GM19324 (cell line): ENCODE measurements around the gene CREB3L2.
"Not testable (repeated sequence)": the region's sequence is repeated elsewhere in the genome, so short reads cannot be mapped to it uniquely, and the experiment has no call there.

Source experiments
- ATAC-seq: cut with Tn5 transposase; IDR thresholded peaks from one replicate; pipeline ENCODE4 v1.9.1; 2021; ENCODE audit warnings: mild to moderate bottlenecking, moderate library complexity; ENCODE audit not compliant: unreplicated experiment, low FRiP score

The CREB3L2 gene

GRCh38 chr7:137935884-137936508 is 65.9 kb downstream of the CREB3L2 start:
- ATAC-seq = no peak

GRCh38 chr7:137934941-137935883 is 66.7 kb downstream of the CREB3L2 start:
- peak; percentile 72 for ATAC-seq

- no peak for ATAC-seq
These were observed 67.6 kb downstream of the CREB3L2 start for GRCh38 chr7:137934176-137934826.

GRCh38 chr7:137933270-137934017 is 68.4 kb downstream of the CREB3L2 start:
- ATAC-seq = no peak

- ATAC-seq = no peak
These were observed 69.0 kb downstream of the CREB3L2 start for GRCh38 chr7:137932881-137933269.

- no peak for ATAC-seq
These were observed 70.1 kb downstream of the CREB3L2 start for GRCh38 chr7:137931823-137932222.

GRCh38 chr7:137930581-137930980 is 71.3 kb downstream of the CREB3L2 start:
- ATAC-seq = no peak

GRCh38 chr7:137928626-137929025 is 73.3 kb downstream of the CREB3L2 start:
- ATAC-seq = no peak

GRCh38 chr7:137927386-137927785 is 74.5 kb downstream of the CREB3L2 start:
- no peak for ATAC-seq

GRCh38 chr7:137926206-137926605 is 75.7 kb downstream of the CREB3L2 start:
- not testable (repeated sequence) for ATAC-seq

GRCh38 chr7:137925754-137926153 is 76.1 kb downstream of the CREB3L2 start:
- no peak for ATAC-seq

- ATAC-seq = no peak
These were observed 76.8 kb downstream of the CREB3L2 start for GRCh38 chr7:137925091-137925490.

- ATAC-seq = no peak
These were observed 78.5 kb downstream of the CREB3L2 start for GRCh38 chr7:137923380-137923779.

- ATAC-seq = no peak
These were observed 81.1 kb downstream of the CREB3L2 start for GRCh38 chr7:137920637-137921399.

GRCh38 chr7:137919987-137920386 is 81.9 kb downstream of the CREB3L2 start:
- ATAC-seq = no peak

- no peak for ATAC-seq
These were observed 84.8 kb downstream of the CREB3L2 start for GRCh38 chr7:137916980-137917645.

GRCh38 chr7:137916564-137916963 is 85.3 kb downstream of the CREB3L2 start:
- ATAC-seq = no peak

- no peak for ATAC-seq
These were observed 86.6 kb downstream of the CREB3L2 start for GRCh38 chr7:137915266-137915665.

- ATAC-seq = no peak
These were observed 87.9 kb downstream of the CREB3L2 start for GRCh38 chr7:137913985-137914384.
